HG02798 (cell line): ENCODE data around the gene IFI27L2.

Source experiments
- ATAC-seq: cut with Tn5 transposase; IDR thresholded peaks from one replicate; pipeline ENCODE4 v1.9.1; 2021; ENCODE audit warnings: mild to moderate bottlenecking; ENCODE audit not compliant: unreplicated experiment, poor library complexity

IFI27L2 gene

GRCh38 chr14:94153750-94154342 lies 24.4 kb upstream of the IFI27L2 start:
- no peak for ATAC-seq

- ATAC-seq = no peak
Measured at GRCh38 chr14:94152676-94153075, 23.3 kb upstream of the IFI27L2 start.

GRCh38 chr14:94145902-94146527 lies 16.6 kb upstream of the IFI27L2 start:
- ATAC-seq = no peak

- ATAC-seq = no peak
Measured at GRCh38 chr14:94144765-94145164, 15.4 kb upstream of the IFI27L2 start.

- ATAC-seq = no peak
Measured at GRCh38 chr14:94143711-94144110, 14.3 kb upstream of the IFI27L2 start.

- peak; percentile 34 for ATAC-seq
Measured at GRCh38 chr14:94143239-94143638, 13.8 kb upstream of the IFI27L2 start.

- no peak for ATAC-seq
Measured at GRCh38 chr14:94142836-94143235, 13.4 kb upstream of the IFI27L2 start.

- no peak for ATAC-seq
Measured at GRCh38 chr14:94142247-94142646, 12.8 kb upstream of the IFI27L2 start.

GRCh38 chr14:94139421-94139820 lies 10.0 kb upstream of the IFI27L2 start:
- ATAC-seq = no peak

- no peak for ATAC-seq
Measured at GRCh38 chr14:94139006-94139405, 9.6 kb upstream of the IFI27L2 start.

GRCh38 chr14:94138251-94138650 lies 8.8 kb upstream of the IFI27L2 start:
- no peak for ATAC-seq

GRCh38 chr14:94136575-94137331 lies 7.3 kb upstream of the IFI27L2 start:
- ATAC-seq = peak; percentile 81

GRCh38 chr14:94135476-94135875 lies 6.1 kb upstream of the IFI27L2 start:
- ATAC-seq = no peak

- no peak for ATAC-seq
Measured at GRCh38 chr14:94132285-94132887, 3.0 kb upstream of the IFI27L2 start.

- no peak for ATAC-seq
Measured at GRCh38 chr14:94129758-94130414, 482 bp upstream of the IFI27L2 start.

- ATAC-seq = no peak
Measured at GRCh38 chr14:94128216-94128839, 1.1 kb downstream of the IFI27L2 start.

GRCh38 chr14:94127330-94127729 lies 2.1 kb downstream of the IFI27L2 start:
- ATAC-seq = no peak

- ATAC-seq = no peak
Measured at GRCh38 chr14:94126800-94127199, 2.6 kb downstream of the IFI27L2 start.

GRCh38 chr14:94126419-94126677 lies 3.1 kb downstream of the IFI27L2 start:
- ATAC-seq = no peak

GRCh38 chr14:94125659-94126418 lies 3.6 kb downstream of the IFI27L2 start:
- ATAC-seq = no peak
